AG04449 (cell line): ENCODE measurements around the gene TEX261.

ENCODE experiments used
- CTCF ChIA-PET: fragments of 350-600 bp; formaldehyde crosslinking; extraction: SDS; loops from one replicate; lab custom pipeline; 2021; ENCODE audit warnings: antibody characterized with exemption; lab: Yijun Ruan, JAX
- POLR2A ChIA-PET: fragments of 400-600, 350-600 bp; formaldehyde crosslinking; extraction: SDS; loops from one replicate; lab custom pipeline; 2020; ENCODE audit warnings: antibody characterized with exemption, inconsistent platforms; lab: Yijun Ruan, JAX
- DNase-seq: peaks from one replicate; pipeline ENCODE4 v3.0.0-alpha.2; 2010; ENCODE audit warnings: low read depth, low spot score
- H3K4me3 ChIP-seq: 2 replicates; pipeline ENCODE4 v1.5.1; 2011; ENCODE audit warnings: low read depth, mild to moderate bottlenecking, control low read depth, low read length
- CTCF ChIP-seq: IDR thresholded peaks from one replicate; pipeline ENCODE4 v1.5.1; 2011; ENCODE audit warnings: mild to moderate bottlenecking, moderate library complexity, low read length, control low read depth, inconsistent platforms; ENCODE audit not compliant: insufficient read depth; ENCODE audit errors: missing control alignments

TEX261 gene

DNA sequence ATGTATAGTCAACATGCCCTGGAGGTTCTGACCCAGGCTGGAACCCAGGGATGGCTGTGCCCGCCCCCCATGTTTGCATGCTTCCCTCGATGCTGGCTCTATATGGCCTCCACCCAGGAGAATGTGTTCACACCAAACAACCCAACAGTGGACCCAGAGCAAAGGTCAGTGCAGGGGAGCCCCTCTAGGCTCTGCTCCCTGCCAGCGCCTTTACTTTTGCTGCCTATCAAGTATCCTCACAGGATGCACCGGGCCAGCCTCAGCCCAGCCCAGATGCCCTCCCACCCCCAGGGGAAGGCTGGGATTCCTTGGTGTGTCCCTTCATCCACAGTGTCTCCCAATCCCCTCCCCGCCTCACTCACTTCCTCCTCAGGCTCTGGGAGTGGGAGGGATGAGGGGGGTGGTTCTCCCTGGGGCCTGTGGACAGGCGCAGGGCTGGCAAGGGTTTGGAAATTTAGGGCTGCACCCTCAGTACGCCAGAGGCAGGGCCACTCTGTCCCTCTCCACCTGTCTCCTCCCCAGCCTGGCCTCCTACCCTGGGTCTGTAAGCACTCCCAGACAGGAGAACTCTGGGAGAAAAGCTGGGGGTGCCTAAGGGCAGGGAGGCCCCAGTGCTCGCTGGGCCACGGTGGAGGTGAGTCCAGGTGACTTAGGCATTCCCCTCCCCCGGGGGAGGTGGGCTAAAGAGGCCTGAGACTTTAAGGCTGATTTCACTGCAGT lies 56.6 kb downstream of the TEX261 start:
- DNase-seq, result no peak

GRCh38 chr2:70936979-70937811 lies 57.5 kb downstream of the TEX261 start:
- TF ChIP-seq CTCF, result no peak
- ChIA-PET CTCF (interaction anchor here (0.9 to 8.1 kb wide), 3 partner anchors 10 to 17 kb away, joined by 3 to 72 read pairs (median 4); no protein-coding TSS in a partner anchor), POLR2A (no interaction called here)
- H3K4me3 ChIP-seq, result no peak overlapping the region
- DNase-seq, result no peak

More for the DNA sequence above, 56.6 kb downstream of the TEX261 start:
- no peak for TF ChIP-seq CTCF
- ChIA-PET POLR2A (no interaction called here), CTCF (interaction anchor here (0.9 to 8.1 kb wide), 7 partner anchors 9 to 76 kb away, joined by 3 to 72 read pairs (median 8); no protein-coding TSS in a partner anchor)
- no peak overlapping the region for H3K4me3 ChIP-seq

DNA sequence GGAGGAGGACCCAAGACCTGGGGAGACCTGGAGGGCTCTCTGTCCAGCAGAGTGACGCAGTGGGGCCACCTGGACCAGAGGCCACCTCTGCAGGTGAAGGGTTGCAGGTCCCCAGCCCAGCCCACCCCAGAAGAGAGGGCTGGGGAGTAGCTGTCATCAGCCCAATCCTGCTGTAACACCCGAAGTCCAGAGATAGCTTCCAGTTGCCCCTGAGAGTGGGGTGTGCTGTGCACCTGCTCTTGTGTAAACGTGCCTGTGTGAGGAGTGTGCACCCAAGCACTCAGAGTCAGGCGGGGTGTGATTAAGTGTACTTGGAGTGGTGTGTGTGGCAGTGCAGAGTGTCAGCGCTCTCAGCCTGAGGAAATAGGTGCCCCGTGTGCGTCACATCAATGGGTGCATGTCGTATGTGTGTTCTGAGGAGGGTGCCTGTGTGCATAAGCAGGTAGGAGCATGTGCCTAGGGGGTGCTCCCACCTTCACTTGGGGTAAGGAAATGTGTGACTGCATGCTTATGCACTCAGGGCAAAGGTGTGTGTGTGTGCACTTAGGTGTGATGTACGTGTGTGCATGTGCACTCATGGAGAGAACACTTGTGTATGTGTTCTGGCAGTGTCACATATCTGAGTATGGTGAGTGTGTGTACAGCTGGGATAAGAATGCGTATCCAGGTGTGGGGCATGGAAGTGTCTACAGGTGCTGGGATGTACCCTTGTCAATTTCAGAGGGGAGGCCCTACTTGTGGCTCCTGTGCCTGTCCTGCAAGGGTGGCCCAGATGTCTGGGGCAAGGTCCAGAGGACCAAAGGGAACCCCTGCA lies 58.3 kb downstream of the TEX261 start:
- POLR2A ChIA-PET, result no interaction called here
- no peak overlapping the region for H3K4me3 ChIP-seq
- CTCF ChIA-PET, result interaction anchor here (1.1 to 8.1 kb wide), 3 partner anchors 11 to 65 kb away, joined by 4 to 72 read pairs (median 5); no protein-coding TSS in a partner anchor
- no peak for TF ChIP-seq CTCF
- no peak for DNase-seq
